Thyroid gland (tissue), 4 donors: Measurements from ENCODE around the gene AGMAT.
"Not testable (repeated sequence)": the region's sequence is repeated elsewhere in the genome, so short reads cannot be mapped to it uniquely, and the experiment has no call there.

Experiments used
- CTCF ChIP-seq, 6 experiments: fragments of 200-600 bp in 3 of 6; fragments of 450-650 bp in 3 of 6; sonication (generic) in 3 of 6; IDR thresholded peaks; one replicate each; pipeline ENCODE4 v1.5.1; 2016 to 2019; ENCODE audit warnings: antibody characterized with exemption in 6 of 6, mild to moderate bottlenecking in 2 of 6, inconsistent platforms in 1 of 6, moderate library complexity in 1 of 6
- POLR2A ChIP-seq, 2 donors: fragments of 450-650 bp; IDR thresholded peaks; one replicate each; pipeline ENCODE4 v1.6.1; 2017; ENCODE audit warnings: antibody characterized with exemption in 2 of 2, mild to moderate bottlenecking in 2 of 2, moderate library complexity in 1 of 2

GRCh38 chr1:15603966-15604282 lies 19.1 kb upstream of the AGMAT start:
- peak in 1 of 6 experiments; percentile 5 for TF ChIP-seq CTCF (IDR thresholded peaks at IDR 0.05)
- TF ChIP-seq POLR2A (IDR thresholded peaks at IDR 0.05), result not testable (repeated sequence)
